Neuronal stem cell (in vitro differentiated cells): ENCODE measurements around the gene ITGB5.

Experiments
- DNase-seq: peaks from one replicate; pipeline ENCODE4 v3.0.0-alpha.2; 2013; ENCODE audit warnings: low spot score
- H2AFZ ChIP-seq: one replicate; pipeline ENCODE4 v1.6.1; 2013; ENCODE audit warnings: mild to moderate bottlenecking, low read length, inconsistent platforms
- H2AK5ac ChIP-seq: 2 replicates; pipeline ENCODE4 v1.6.1; 2013; ENCODE audit warnings: low read depth, mild to moderate bottlenecking, inconsistent platforms, low read length, moderate library complexity, mixed read lengths
- H2BK120ac ChIP-seq: 2 replicates; pipeline ENCODE4 v1.6.1; 2013; ENCODE audit warnings: low read depth, mild to moderate bottlenecking, inconsistent platforms, low read length, moderate library complexity, mixed read lengths
- H2BK12ac ChIP-seq: one replicate; pipeline ENCODE4 v1.6.1; 2013; ENCODE audit warnings: low read length, inconsistent platforms
- H2BK15ac ChIP-seq: 2 replicates; pipeline ENCODE4 v1.6.1; 2013; ENCODE audit warnings: mild to moderate bottlenecking, low read length, inconsistent platforms, mixed read lengths
- H2BK5ac ChIP-seq: one replicate; pipeline ENCODE4 v1.6.1; 2013; ENCODE audit warnings: inconsistent platforms, mild to moderate bottlenecking, low read length, moderate library complexity
- H3K14ac ChIP-seq: one replicate; pipeline ENCODE4 v1.6.1; 2013; ENCODE audit warnings: low read length, inconsistent platforms
- H3K18ac ChIP-seq: 2 replicates; pipeline ENCODE4 v1.6.1; 2013; ENCODE audit warnings: low read length, inconsistent platforms
- H3K23ac ChIP-seq: 2 replicates; pipeline ENCODE4 v1.6.1; 2013; ENCODE audit warnings: low read depth, mild to moderate bottlenecking, mixed read lengths, low read length, inconsistent platforms; ENCODE audit not compliant: poor library complexity
- H3K27ac ChIP-seq: replicated peaks from 3 replicates; pipeline ENCODE4 v1.5.1; 2013; ENCODE audit warnings: low read length, inconsistent platforms
- H3K27me3 ChIP-seq, 3 experiments: 2 replicates each; pipeline ENCODE4 v1.6.1; 2013; ENCODE audit warnings: low read length in 3 of 3, mild to moderate bottlenecking in 2 of 3, inconsistent platforms in 1 of 3, low read depth in 1 of 3, mixed read lengths in 1 of 3, moderate library complexity in 1 of 3; ENCODE audit not compliant: control insufficient read depth in 3 of 3, insufficient read depth in 3 of 3
- H3K36me3 ChIP-seq, 2 donors: replicated peaks in 1 of 2; 2 replicates each; pipeline ENCODE4 v1.6.1; 2013; ENCODE audit warnings: low read length in 2 of 2; ENCODE audit not compliant: control insufficient read depth in 2 of 2, insufficient read depth in 2 of 2
- H3K4ac ChIP-seq: 2 replicates; pipeline ENCODE4 v1.6.1; 2013; ENCODE audit warnings: inconsistent platforms, mild to moderate bottlenecking, low read length, moderate library complexity
- H3K4me1 ChIP-seq, 2 donors: 1 replicate in 1 of 2; 2 replicates in 1 of 2; pipeline ENCODE4 v1.6.1; 2013; ENCODE audit warnings: low read length in 2 of 2, low read depth in 1 of 2; ENCODE audit not compliant: control insufficient read depth in 2 of 2, insufficient read depth in 1 of 2
- H3K4me2 ChIP-seq: one replicate; pipeline ENCODE4 v1.6.1; 2013; ENCODE audit warnings: mild to moderate bottlenecking, low read length, inconsistent platforms; ENCODE audit not compliant: insufficient read depth, poor library complexity, severe bottlenecking
- H3K4me3 ChIP-seq, 2 donors: 2 replicates each; pipeline ENCODE4 v1.5.1; 2013; ENCODE audit warnings: low read length in 2 of 2, mild to moderate bottlenecking in 2 of 2, inconsistent platforms in 1 of 2, moderate library complexity in 1 of 2
- H3K79me1 ChIP-seq: one replicate; pipeline ENCODE4 v1.6.1; 2013; ENCODE audit warnings: low read depth, mild to moderate bottlenecking, inconsistent platforms, low read length, moderate library complexity
- H3K9ac ChIP-seq: one replicate; pipeline ENCODE4 v1.6.1; 2013; ENCODE audit warnings: mild to moderate bottlenecking, low read depth, low read length, inconsistent platforms; ENCODE audit not compliant: poor library complexity
- H3K9me3 ChIP-seq, 2 donors: replicated peaks in 1 of 2; 2 replicates each; pipeline versions ENCODE3 to v1.6.1; 2013; ENCODE audit warnings: low read length in 2 of 2, mild to moderate bottlenecking in 2 of 2, inconsistent platforms in 1 of 2, low read depth in 1 of 2, mixed read lengths in 1 of 2, moderate library complexity in 1 of 2; ENCODE audit not compliant: control insufficient read depth in 2 of 2, insufficient read depth in 1 of 2
- H4K8ac ChIP-seq: one replicate; pipeline ENCODE4 v1.6.1; 2013; ENCODE audit warnings: low read depth, mild to moderate bottlenecking, inconsistent platforms, low read length, moderate library complexity
- H4K91ac ChIP-seq: one replicate; pipeline ENCODE4 v1.6.1; 2013; ENCODE audit warnings: low read length, low read depth, mild to moderate bottlenecking, inconsistent platforms; ENCODE audit not compliant: poor library complexity
- whole genome bisulfite sequencing, 2 donors: extraction: QIAGEN DNeasy Blood & Tissue Kit; methylation state at CpG; one replicate each; pipeline ENCODE4 v1.1.7; 2013; ENCODE audit warnings: missing lambda C conversion rate in 2 of 2, mixed read lengths in 1 of 2; ENCODE audit not compliant: insufficient read length in 2 of 2, insufficient replicate concordance in 1 of 2; ENCODE audit errors: extremely low coverage in 2 of 2; 5-methylcytosine and 5-hydroxymethylcytosine counted together

The ITGB5 gene

GRCh38 chr3:124918524-124918923 lies 31.4 kb upstream of the ITGB5 start:
- no peak overlapping the region for H2BK5ac ChIP-seq
- H3K23ac ChIP-seq = no peak overlapping the region
- no peak overlapping the region for H3K4ac ChIP-seq
- no peaks in the 10 kb centered on the region for H3K79me1 ChIP-seq
- H3K9me3 ChIP-seq = no peaks in the 10 kb centered on the region
- H2BK15ac ChIP-seq = no peak overlapping the region
- H4K8ac ChIP-seq = no peak overlapping the region
- no peaks in the 10 kb centered on the region for H3K4me1 ChIP-seq
- H2AFZ ChIP-seq = no peak overlapping the region
- H4K91ac ChIP-seq = no peak overlapping the region
- H2AK5ac ChIP-seq = no peak overlapping the region
- no peak overlapping the region for H3K27ac ChIP-seq
- no peaks in the 10 kb centered on the region for H3K36me3 ChIP-seq
- no CpG with 5 or more reads among the region's 2 CpGs for WGBS, 2 donors
- DNase-seq = no peak
- no peak overlapping the region for H3K4me3 ChIP-seq
- H2BK120ac ChIP-seq = no peak overlapping the region
- H3K27me3 ChIP-seq = peaks cover 0 to 26% (median 0%) of the 10 kb centered on the region in 3 experiments
- H3K9ac ChIP-seq = no peak overlapping the region
- no peak overlapping the region for H3K18ac ChIP-seq
- H3K4me2 ChIP-seq = no peak overlapping the region
- H3K14ac ChIP-seq = no peak overlapping the region
- no peak overlapping the region for H2BK12ac ChIP-seq

GRCh38 chr3:124916837-124917409 lies 29.8 kb upstream of the ITGB5 start:
- Histone ChIP-seq H2BK120ac (no peak overlapping the region), H3K4me2 (no peak overlapping the region), H3K14ac (no peak overlapping the region), H2AK5ac (no peak overlapping the region), H3K27ac (no peak overlapping the region), H3K18ac (peak overlapping the region; percentile 40), H3K23ac (no peak overlapping the region), H4K8ac (no peak overlapping the region), H3K79me1 (no peaks in the 10 kb centered on the region), H3K4ac (no peak overlapping the region), H2BK5ac (no peak overlapping the region), H2BK12ac (no peak overlapping the region), H4K91ac (no peak overlapping the region), H3K9ac (no peak overlapping the region), H3K4me3 (no peak overlapping the region), H3K27me3 (peaks cover 0 to 26% (median 0%) of the 10 kb centered on the region in 3 experiments), H2AFZ (peak overlapping the region; percentile 50), H2BK15ac (no peak overlapping the region), H3K9me3 (no peaks in the 10 kb centered on the region), H3K36me3 (no peaks in the 10 kb centered on the region), H3K4me1 (no peaks in the 10 kb centered on the region)
- no CpG with 5 or more reads among the region's 8 CpGs for WGBS, 2 donors
- no peak for DNase-seq

- Histone ChIP-seq H2BK5ac (no peak overlapping the region), H3K9ac (no peak overlapping the region), H2BK12ac (no peak overlapping the region), H3K23ac (no peak overlapping the region), H3K4me3 (no peak overlapping the region), H3K79me1 (no peaks in the 10 kb centered on the region), H2AFZ (no peak overlapping the region), H3K36me3 (no peaks in the 10 kb centered on the region), H3K9me3 (no peaks in the 10 kb centered on the region), H2BK15ac (no peak overlapping the region), H3K14ac (no peak overlapping the region), H2AK5ac (no peak overlapping the region), H3K18ac (no peak overlapping the region), H3K27ac (no peak overlapping the region), H4K91ac (no peak overlapping the region), H3K4me2 (no peak overlapping the region), H2BK120ac (no peak overlapping the region), H3K4ac (no peak overlapping the region), H3K27me3 (peaks cover 0 to 26% (median 0%) of the 10 kb centered on the region in 3 experiments), H4K8ac (no peak overlapping the region), H3K4me1 (no peaks in the 10 kb centered on the region)
- no CpG with 5 or more reads among the region's 3 CpGs for WGBS, 2 donors
- no peak for DNase-seq
Observed at GRCh38 chr3:124915254-124915653, 28.1 kb upstream of the ITGB5 start.

- H3K27me3 ChIP-seq = peaks cover 0 to 28% (median 0%) of the 10 kb centered on the region in 3 experiments
- H3K27ac ChIP-seq = peak overlapping the region; percentile 30
- H3K4me1 ChIP-seq = peaks cover 0 to 6% of the 10 kb centered on the region in 2 donors
- H2AFZ ChIP-seq = no peak overlapping the region
- no peak overlapping the region for H4K8ac ChIP-seq
- H3K9me3 ChIP-seq = no peaks in the 10 kb centered on the region
- H4K91ac ChIP-seq = no peak overlapping the region
- no peak overlapping the region for H3K9ac ChIP-seq
- H3K79me1 ChIP-seq = no peaks in the 10 kb centered on the region
- DNase-seq = no peak
- no peak overlapping the region for H2AK5ac ChIP-seq
- no peak overlapping the region for H2BK15ac ChIP-seq
- WGBS, 2 donors = no CpG with 5 or more reads among the region's 9 CpGs
- no peak overlapping the region for H3K4me2 ChIP-seq
- no peak overlapping the region for H2BK5ac ChIP-seq
- no peak overlapping the region for H3K18ac ChIP-seq
- H3K14ac ChIP-seq = no peak overlapping the region
- H3K23ac ChIP-seq = no peak overlapping the region
- H3K4me3 ChIP-seq = no peak overlapping the region
- H2BK12ac ChIP-seq = no peak overlapping the region
- no peak overlapping the region for H3K4ac ChIP-seq
- no peak overlapping the region for H2BK120ac ChIP-seq
- H3K36me3 ChIP-seq = no peaks in the 10 kb centered on the region
Observed at GRCh38 chr3:124907957-124908356, 20.8 kb upstream of the ITGB5 start.
